Transverse colon (tissue), 4 donors: Measurements from ENCODE around the gene EIF2AK3. TPM values are rescaled to one million over a fixed set of nuclear protein-coding genes. Genes with fewer than 3 reads are reported as not detected.
A peak's percentile ranks its signal among the peaks of the same experiment; 100 is the strongest.

Source experiments
- DNase-seq: peaks from one replicate; pipeline ENCODE4 v3.0.0-alpha.2; 2019
- H3K27ac ChIP-seq, 4 donors: fragments of 200-600 bp; sonication (generic); 2 replicates each; pipeline ENCODE4 v1.5.1; 2016 to 2018; ENCODE audit warnings: inconsistent platforms in 4 of 4
- H3K27me3 ChIP-seq: fragments of 200-600 bp; sonication (generic); 2 replicates; pipeline ENCODE4 v1.5.1; 2017; ENCODE audit warnings: inconsistent platforms
- H3K36me3 ChIP-seq, 4 donors: fragments of 200-600 bp; sonication (generic); 2 replicates each; pipeline ENCODE4 v1.5.1; 2017 to 2019; ENCODE audit warnings: inconsistent platforms in 4 of 4
- H3K4me1 ChIP-seq, 4 donors: fragments of 200-600 bp; sonication (generic); 2 replicates each; pipeline ENCODE4 v1.5.1; 2017 to 2020; ENCODE audit warnings: inconsistent platforms in 4 of 4
- H3K4me3 ChIP-seq, 4 donors: fragments of 200-600 bp; sonication (generic); 1 replicate in 1 of 4; 2 replicates in 3 of 4; pipeline versions ENCODE4 v1.5.1 to v1.6.1; 2017 to 2019; ENCODE audit warnings: inconsistent platforms in 4 of 4
- H3K9me3 ChIP-seq, 2 donors: fragments of 200-600 bp; sonication (generic); 2 replicates each; pipeline ENCODE4 v1.5.1; 2017 to 2019; ENCODE audit warnings: inconsistent platforms in 2 of 2
- CTCF ChIP-seq, 5 experiments: fragments of 200-600 bp in 3 of 5; fragments of 450-650 bp in 2 of 5; sonication (generic) in 3 of 5; IDR thresholded peaks; 1 replicate in 2 of 5; 2 replicates in 3 of 5; pipeline ENCODE4 v1.5.1; 2016 to 2017; ENCODE audit warnings: antibody characterized with exemption in 5 of 5, inconsistent platforms in 3 of 5, mild to moderate bottlenecking in 2 of 5, moderate library complexity in 1 of 5
- EP300 ChIP-seq: sonication (generic); formaldehyde crosslinking; IDR thresholded peaks from one replicate; pipeline ENCODE4 v1.6.1; 2017; ENCODE audit warnings: antibody characterized with exemption, low read depth
- POLR2A ChIP-seq: fragments of 450-650 bp; IDR thresholded peaks from one replicate; pipeline ENCODE4 v1.6.1; 2016; ENCODE audit warnings: antibody characterized with exemption, mild to moderate bottlenecking, moderate library complexity
- POLR2AphosphoS5 ChIP-seq, 3 donors: sonication (generic); formaldehyde crosslinking; IDR thresholded peaks; one replicate each; pipeline ENCODE4 v1.6.1; 2016; ENCODE audit warnings: antibody characterized with exemption in 3 of 3
- WGBS, 2 donors: methylation state at CpG; one replicate each; pipeline ENCODE4 v1.1.5; 2018; ENCODE audit warnings: low coverage in 1 of 2; 5-methylcytosine and 5-hydroxymethylcytosine counted together
- in situ Hi-C, 4 donors: fragments of 200-750 bp; cut with MboI; loops; one replicate each; pipeline versions ENCODE4 v1.15.0 to v1.15.1; 2017; ENCODE audit warnings: low sequenced_read_pairs in 3 of 4, low pct_ligation_motif_present in 1 of 4, low pct_unique_long_range_greater_than_20kb in 1 of 4
- intact Hi-C: fragments of 100-400 bp; cut with DNase I; formaldehyde crosslinking; loops from one replicate; pipeline ENCODE4 v1.15.1; 2023; ENCODE audit warnings: low total_unique reads
- total RNA-seq, 4 donors: library from RNA; depleted of rRNA; stranded (reverse); fragments of >200 nt; gene quantifications; one replicate each; pipeline ENCODE4 v1.1.0, GENCODE V29; 2016

EIF2AK3 gene
- total RNA-seq, 4 donors from 2014 or later: 19.5 to 44.8 (median 32.9) TPM

- 0 to 35% methylated on average over 1 to 4 of the region's 4 CpGs for WGBS, 2 donors
- intact Hi-C loops (no loop called here), in situ Hi-C loops (no loop called here)
Observed at GRCh38 chr2:88659538-88659915, 32.3 kb upstream of the EIF2AK3 start.

GRCh38 chr2:88658881-88659537, 31.7 kb upstream of the EIF2AK3 start:
- WGBS, 2 donors: 44 to 76% methylated on average over 3 to 4 of the region's 4 CpGs
- peak overlapping the region; percentile 57 to 73 (median 64) for H3K27ac ChIP-seq
- no peak for TF ChIP-seq POLR2AphosphoS5 (IDR thresholded peaks at IDR 0.05)
- no peak for TF ChIP-seq CTCF (IDR thresholded peaks at IDR 0.05)
- no peak for TF ChIP-seq POLR2A
- no peaks in the 10 kb centered on the region for H3K9me3 ChIP-seq
- no peaks in the 10 kb centered on the region for H3K36me3 ChIP-seq
- DNase-seq: no peak
- no peak overlapping the region for H3K4me3 ChIP-seq
- intact Hi-C loops (no loop called here), in situ Hi-C loops (no loop called here)
- H3K4me1 ChIP-seq: peaks cover 0 to 13% (median 4%) of the 10 kb centered on the region in 4 donors
- H3K27me3 ChIP-seq: no peaks in the 10 kb centered on the region

More at GRCh38 chr2:88659538-88659915, 32.3 kb upstream of the EIF2AK3 start:
- Histone ChIP-seq H3K27ac (peak overlapping the region; percentile 57 to 73 (median 64)), H3K4me3 (no peak overlapping the region), H3K4me1 (peaks cover 0 to 13% (median 4%) of the 10 kb centered on the region in 4 donors), H3K27me3 (no peaks in the 10 kb centered on the region), H3K36me3 (no peaks in the 10 kb centered on the region), H3K9me3 (no peaks in the 10 kb centered on the region)
- peak; percentile 18 for DNase-seq
- peak in 1 of 3 donors; percentile 14 for TF ChIP-seq POLR2AphosphoS5 (IDR thresholded peaks at IDR 0.05)
- no peak for TF ChIP-seq EP300

- Histone ChIP-seq H3K36me3 (no peaks in the 10 kb centered on the region), H3K9me3 (no peaks in the 10 kb centered on the region), H3K27me3 (no peaks in the 10 kb centered on the region), H3K4me3 (no peak overlapping the region), H3K4me1 (peaks cover 0 to 13% (median 4%) of the 10 kb centered on the region in 4 donors), H3K27ac (peak overlapping the region; percentile 57 to 73 (median 64))
- WGBS, 2 donors: 62 to 76% methylated on average over 3 of the region's 3 CpGs
- intact Hi-C loops (no loop called here), in situ Hi-C loops (no loop called here)
- TF ChIP-seq POLR2A (no peak), CTCF (IDR thresholded peaks at IDR 0.05) (no peak), EP300 (no peak), POLR2AphosphoS5 (IDR thresholded peaks at IDR 0.05) (no peak)
- no peak for DNase-seq
Observed at GRCh38 chr2:88658326-88658725, 31.1 kb upstream of the EIF2AK3 start.

- in situ Hi-C loops: no loop called here
- no peaks in the 10 kb centered on the region for H3K9me3 ChIP-seq
- no peak overlapping the region for H3K4me3 ChIP-seq
- H3K27me3 ChIP-seq: no peaks in the 10 kb centered on the region
- no peak for DNase-seq
- no peak for TF ChIP-seq POLR2A
- TF ChIP-seq EP300: no peak
- no peak for TF ChIP-seq POLR2AphosphoS5 (IDR thresholded peaks at IDR 0.05)
- no peak for TF ChIP-seq CTCF (IDR thresholded peaks at IDR 0.05)
- no peaks in the 10 kb centered on the region for H3K36me3 ChIP-seq
- peaks cover 0 to 13% (median 4%) of the 10 kb centered on the region in 4 donors for H3K4me1 ChIP-seq
- WGBS, 2 donors: 88 to 100% methylated on average over 1 to 2 of the region's 2 CpGs
- intact Hi-C loops: no loop called here
- H3K27ac ChIP-seq: no peak overlapping the region
Observed at GRCh38 chr2:88657131-88657530, 29.9 kb upstream of the EIF2AK3 start.
